ENCODE measurements around the gene SIX2. TPM values are rescaled to one million over a fixed set of nuclear protein-coding genes. Genes with fewer than 3 reads are reported as not detected.

SIX2 gene
- total RNA-seq, 1 donor from 2014 or later = 7.4 TPM

DNA sequence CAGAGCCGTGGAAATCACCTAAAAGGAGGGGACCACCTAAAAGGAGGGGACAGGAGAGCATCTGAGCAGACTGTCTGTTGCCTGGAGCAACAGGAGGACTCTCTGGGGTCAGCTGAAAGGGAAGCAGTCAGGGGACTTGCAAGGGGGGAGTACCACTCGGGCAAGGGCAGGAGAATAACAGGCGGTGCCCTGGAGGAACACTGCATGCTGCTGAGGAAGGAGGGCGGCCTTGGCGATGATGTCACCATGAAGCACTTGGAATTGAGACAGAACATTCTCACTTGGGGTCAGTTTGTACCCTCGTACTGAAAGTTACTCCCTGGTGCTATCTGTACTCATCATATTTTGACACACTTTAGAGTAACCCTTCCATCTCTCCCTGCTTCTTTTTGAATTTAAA lies 49.4 kb downstream of the SIX2 start:
- Histone ChIP-seq H3K9ac (ENCODE audit: low read length) (no peak overlapping the region), H3K4me1 (ENCODE audit: insufficient read depth, low read length) (peaks cover 12% of the 10 kb centered on the region), H3K27me3 (ENCODE audit: insufficient read depth, low read length) (peaks cover 24% of the 10 kb centered on the region), H3K9me3 (ENCODE audit: insufficient read depth, low read depth, low read length) (no peaks in the 10 kb centered on the region), H3K36me3 (ENCODE audit: insufficient read depth, low read length) (no peaks in the 10 kb centered on the region), H4K20me1 (ENCODE audit: insufficient read depth, low read length) (no peaks in the 10 kb centered on the region), H3K27ac (ENCODE audit: low read depth, low read length) (no peak overlapping the region), H2AFZ (ENCODE audit: low read depth, low read length) (no peak overlapping the region), H3K4me3 (ENCODE audit: insufficient read depth, low read depth, low read length) (no peak overlapping the region), H3K4me2 (ENCODE audit: low read length) (no peak overlapping the region), H3K79me2 (ENCODE audit: insufficient read depth, low read length) (no peaks in the 10 kb centered on the region)
- FAIRE-seq = no peak
- Mint-ChIP-seq H3K4me3 (ENCODE audit: unreplicated experiment) (no peak overlapping the region), H3K4me1 (ENCODE audit: low read depth, unreplicated experiment) (peaks cover 4% of the 10 kb centered on the region), H3K9me3 (ENCODE audit: unreplicated experiment) (no peaks in the 10 kb centered on the region), H3K36me3 (ENCODE audit: low read depth, unreplicated experiment) (peaks cover 1% of the 10 kb centered on the region), H3K27me3 (ENCODE audit: low read depth, unreplicated experiment) (peaks cover 38% of the 10 kb centered on the region), H3K27ac (ENCODE audit: unreplicated experiment) (peak overlapping the region; percentile 55)
- DNase-seq (ENCODE audit: low read depth) = no peak
- TF ChIP-seq, protein P1, sequence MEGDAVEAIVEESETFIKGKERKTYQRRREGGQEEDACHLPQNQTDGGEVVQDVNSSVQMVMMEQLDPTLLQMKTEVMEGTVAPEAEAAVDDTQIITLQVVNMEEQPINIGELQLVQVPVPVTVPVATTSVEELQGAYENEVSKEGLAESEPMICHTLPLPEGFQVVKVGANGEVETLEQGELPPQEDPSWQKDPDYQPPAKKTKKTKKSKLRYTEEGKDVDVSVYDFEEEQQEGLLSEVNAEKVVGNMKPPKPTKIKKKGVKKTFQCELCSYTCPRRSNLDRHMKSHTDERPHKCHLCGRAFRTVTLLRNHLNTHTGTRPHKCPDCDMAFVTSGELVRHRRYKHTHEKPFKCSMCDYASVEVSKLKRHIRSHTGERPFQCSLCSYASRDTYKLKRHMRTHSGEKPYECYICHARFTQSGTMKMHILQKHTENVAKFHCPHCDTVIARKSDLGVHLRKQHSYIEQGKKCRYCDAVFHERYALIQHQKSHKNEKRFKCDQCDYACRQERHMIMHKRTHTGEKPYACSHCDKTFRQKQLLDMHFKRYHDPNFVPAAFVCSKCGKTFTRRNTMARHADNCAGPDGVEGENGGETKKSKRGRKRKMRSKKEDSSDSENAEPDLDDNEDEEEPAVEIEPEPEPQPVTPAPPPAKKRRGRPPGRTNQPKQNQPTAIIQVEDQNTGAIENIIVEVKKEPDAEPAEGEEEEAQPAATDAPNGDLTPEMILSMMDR (IDR thresholded peaks at IDR 0.05; ENCODE audit: insufficient read depth, low read depth, low read length) = no peak
- TF ChIP-seq EZH2 (IDR thresholded peaks at IDR 0.05; ENCODE audit: insufficient read depth, low read length) = no peak

DNA sequence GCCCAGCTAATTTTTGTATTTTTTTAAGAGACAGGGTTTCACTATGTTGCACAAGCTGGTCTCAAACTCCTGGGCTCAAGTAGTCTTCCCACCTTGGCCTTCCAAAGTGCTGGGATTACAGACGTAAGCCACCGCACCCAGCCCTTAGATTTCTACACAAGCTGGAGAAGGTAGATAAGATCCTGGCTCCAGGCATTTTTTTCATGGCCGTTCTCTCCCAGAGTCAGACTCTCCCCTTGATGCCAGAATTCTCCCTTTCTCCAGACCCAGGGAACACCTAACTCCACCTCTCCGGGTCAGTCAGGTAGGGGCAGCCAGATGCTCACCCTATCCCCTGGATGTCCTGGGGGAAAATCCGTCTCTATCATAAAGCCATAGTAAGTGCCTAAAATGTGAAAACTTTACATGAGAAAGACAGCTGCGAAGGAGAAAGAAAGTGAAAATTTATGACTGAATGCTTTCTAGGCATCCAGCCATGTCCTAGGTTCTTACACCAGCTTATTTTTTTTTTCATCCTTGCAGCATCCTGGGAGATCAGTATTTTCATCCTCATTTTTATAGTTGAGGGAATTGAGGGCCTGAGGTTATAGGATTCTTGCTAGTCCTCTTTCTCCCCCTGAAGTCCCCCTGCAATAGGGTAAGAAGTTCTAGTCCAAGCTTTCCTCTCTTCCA lies 51.5 kb downstream of the SIX2 start:
- peaks cover 4% of the 10 kb centered on the region for H3K36me3 Mint-ChIP-seq (ENCODE audit: low read depth, unreplicated experiment)
- FAIRE-seq = no peak
- H3K9me3 Mint-ChIP-seq (ENCODE audit: unreplicated experiment) = peaks cover 9% of the 10 kb centered on the region

More for the DNA sequence above, 51.5 kb downstream of the SIX2 start:
- H3K9ac ChIP-seq (ENCODE audit: low read length) = no peak overlapping the region
- peaks cover 58% of the 10 kb centered on the region for H3K27me3 Mint-ChIP-seq (ENCODE audit: low read depth, unreplicated experiment)
- H4K20me1 ChIP-seq (ENCODE audit: insufficient read depth, low read length) = no peaks in the 10 kb centered on the region
- peaks cover 43% of the 10 kb centered on the region for H3K27me3 ChIP-seq (ENCODE audit: insufficient read depth, low read length)
- no peak overlapping the region for H2AFZ ChIP-seq (ENCODE audit: low read depth, low read length)
- peaks cover 20% of the 10 kb centered on the region for H3K4me1 ChIP-seq (ENCODE audit: insufficient read depth, low read length)
- H3K4me2 ChIP-seq (ENCODE audit: low read length) = no peak overlapping the region
- H3K27ac ChIP-seq (ENCODE audit: low read depth, low read length) = no peak overlapping the region
- DNase-seq (ENCODE audit: low read depth) = no peak
- no peak overlapping the region for H3K4me3 Mint-ChIP-seq (ENCODE audit: unreplicated experiment)
- peaks cover 8% of the 10 kb centered on the region for H3K4me1 Mint-ChIP-seq (ENCODE audit: low read depth, unreplicated experiment)
- TF ChIP-seq EZH2 (IDR thresholded peaks at IDR 0.05; ENCODE audit: insufficient read depth, low read length) = no peak
- TF ChIP-seq, protein P1 (IDR thresholded peaks at IDR 0.05; ENCODE audit: insufficient read depth, low read depth, low read length) = no peak
- no peak overlapping the region for H3K4me3 ChIP-seq (ENCODE audit: insufficient read depth, low read depth, low read length)
- H3K27ac Mint-ChIP-seq (ENCODE audit: unreplicated experiment) = peak overlapping the region; percentile 41
- no peaks in the 10 kb centered on the region for H3K36me3 ChIP-seq (ENCODE audit: insufficient read depth, low read length)
- no peaks in the 10 kb centered on the region for H3K79me2 ChIP-seq (ENCODE audit: insufficient read depth, low read length)
- no peaks in the 10 kb centered on the region for H3K9me3 ChIP-seq (ENCODE audit: insufficient read depth, low read depth, low read length)
